HG03432 (cell line): ENCODE results near the gene MYO10.
"Not testable (repeated sequence)": the region's sequence is repeated elsewhere in the genome, so short reads cannot be mapped to it uniquely, and the experiment has no call there.

Experiments used
- ATAC-seq: cut with Tn5 transposase; IDR thresholded peaks from one replicate; pipeline ENCODE4 v1.9.1; 2021; ENCODE audit warnings: mild to moderate bottlenecking, moderate library complexity; ENCODE audit not compliant: unreplicated experiment

The MYO10 gene

DNA sequence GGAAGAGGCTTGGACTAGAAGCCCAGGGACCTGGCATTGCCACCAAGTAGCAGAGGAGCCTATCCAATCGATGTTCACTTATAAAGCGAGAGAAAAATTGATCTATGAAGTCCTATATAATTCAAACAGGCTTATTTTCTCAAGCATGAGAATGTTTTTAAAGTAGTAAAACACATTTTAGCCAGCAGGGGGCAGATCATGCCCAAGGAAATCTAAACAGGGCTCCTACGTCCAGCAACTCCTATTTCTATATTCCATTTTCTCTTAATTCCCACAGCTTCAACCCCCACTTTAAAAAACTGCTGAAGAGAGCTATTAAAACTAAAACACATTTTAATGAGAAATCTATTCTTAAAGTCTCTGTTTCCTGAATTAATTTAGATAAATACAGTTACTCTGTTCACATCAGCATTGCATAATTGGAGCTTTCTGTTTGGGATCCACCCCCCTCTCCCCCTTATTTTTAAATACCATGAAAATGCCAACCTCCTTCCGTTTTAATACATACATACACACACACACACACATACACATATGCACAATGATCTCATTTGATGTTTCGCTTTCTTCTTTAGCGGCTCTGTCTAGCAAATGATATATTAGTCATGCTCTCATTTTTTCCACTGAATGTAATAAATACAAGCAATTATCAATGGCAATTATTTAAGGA, 144.9 kb downstream of the MYO10 start:
- ATAC-seq = peak; percentile 60

DNA sequence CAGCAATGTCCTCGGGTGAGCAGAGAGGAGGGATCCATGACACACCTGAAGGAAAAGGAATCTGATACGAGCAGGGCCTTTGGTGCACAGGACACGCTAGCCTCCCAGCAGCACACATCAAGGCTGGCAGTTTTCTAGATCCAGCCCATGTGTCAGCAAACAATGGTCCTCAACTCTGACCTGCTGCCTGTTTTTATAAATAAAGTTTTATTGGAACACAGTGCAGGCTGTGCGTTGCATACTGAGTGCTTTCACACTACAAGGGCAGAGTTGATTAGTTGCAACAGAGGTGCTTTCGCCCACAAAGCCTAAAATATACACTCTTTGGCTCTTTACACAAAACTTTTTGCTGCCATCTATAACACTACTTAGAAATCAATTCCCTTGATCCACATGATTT, 147.1 kb downstream of the MYO10 start:
- ATAC-seq = no peak

DNA sequence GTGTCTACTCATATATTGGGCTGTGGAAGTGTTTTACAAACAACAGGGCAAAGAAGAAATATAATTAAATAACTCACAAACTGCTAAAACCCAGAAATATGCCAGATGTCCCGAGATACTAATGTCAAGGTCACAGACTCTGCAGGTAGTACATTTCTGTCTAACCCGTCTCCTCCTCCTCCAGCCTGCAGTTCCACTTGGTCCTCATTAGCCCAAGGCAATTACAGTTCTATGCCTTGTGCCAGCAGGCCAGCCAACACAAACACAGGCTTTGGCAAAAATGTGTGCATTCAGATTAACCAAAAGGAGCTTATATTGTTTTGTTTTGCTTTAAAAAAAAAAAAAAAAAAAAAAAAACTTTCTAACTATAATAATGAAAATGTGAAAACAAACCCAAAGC, 148.8 kb downstream of the MYO10 start:
- no peak for ATAC-seq

DNA sequence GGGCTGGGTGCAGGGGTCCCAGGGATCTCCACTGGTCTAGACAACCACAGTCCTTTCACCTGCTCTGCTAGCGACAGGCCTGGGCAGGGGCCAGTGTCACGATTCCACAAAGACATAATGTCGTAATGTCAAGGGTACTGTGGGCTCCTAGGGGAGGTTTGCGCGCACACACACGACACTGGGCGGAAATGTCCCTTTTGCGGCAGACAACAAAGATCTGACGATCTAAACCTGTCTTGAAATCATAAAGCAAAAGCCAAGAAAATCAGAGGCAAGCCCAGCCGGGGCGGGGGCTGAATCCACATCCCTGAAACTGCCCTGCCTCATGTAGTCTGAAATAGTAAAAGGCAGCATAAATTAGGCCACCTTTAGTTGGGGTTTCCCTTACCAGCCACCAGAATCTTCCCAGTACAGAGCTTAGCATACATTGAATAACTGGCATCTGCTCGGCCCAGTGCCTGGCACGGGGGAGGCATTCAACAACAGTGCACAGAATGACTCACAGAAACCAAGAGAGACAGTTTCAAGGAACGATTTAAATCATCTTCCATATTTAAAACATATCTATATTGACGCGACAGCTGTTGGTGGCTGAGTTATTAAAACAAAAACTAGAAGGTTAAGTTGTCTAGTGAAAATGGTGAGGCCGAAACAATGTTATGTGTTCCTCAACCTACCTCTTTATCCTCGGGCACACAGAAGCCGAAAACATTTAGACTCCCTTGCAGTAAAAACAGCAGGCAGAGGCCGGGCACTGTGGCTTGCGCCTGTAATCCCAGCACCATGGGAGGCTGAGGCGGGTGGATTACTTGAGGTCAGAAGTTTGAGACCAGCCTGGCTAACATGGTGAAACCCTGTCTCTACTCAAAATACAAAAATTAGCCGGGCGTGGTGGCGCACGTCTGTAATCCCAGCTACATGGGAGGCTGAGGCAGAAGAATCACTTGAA, 151.0 kb downstream of the MYO10 start:
- peak; percentile 97 for ATAC-seq

DNA sequence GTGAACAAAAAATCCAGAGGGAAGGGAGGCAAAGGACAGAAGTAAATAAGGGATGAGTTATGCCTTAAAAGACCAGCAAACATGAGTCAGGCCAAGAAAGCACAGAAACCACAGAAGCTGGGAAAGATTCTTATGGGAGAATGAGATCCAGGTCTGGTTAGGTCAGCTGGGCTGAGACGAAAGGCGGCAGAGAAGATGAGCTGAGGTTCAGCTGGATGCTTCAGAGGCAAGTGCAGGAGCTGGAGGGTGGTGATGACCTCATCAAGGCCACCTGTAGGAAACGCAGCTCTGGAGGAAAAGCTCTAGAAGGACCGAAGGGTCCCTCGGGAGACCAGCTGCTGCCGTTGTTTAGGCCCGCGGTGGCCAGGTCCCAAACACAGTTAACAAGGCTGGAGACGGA, 152.0 kb downstream of the MYO10 start:
- no peak for ATAC-seq

DNA sequence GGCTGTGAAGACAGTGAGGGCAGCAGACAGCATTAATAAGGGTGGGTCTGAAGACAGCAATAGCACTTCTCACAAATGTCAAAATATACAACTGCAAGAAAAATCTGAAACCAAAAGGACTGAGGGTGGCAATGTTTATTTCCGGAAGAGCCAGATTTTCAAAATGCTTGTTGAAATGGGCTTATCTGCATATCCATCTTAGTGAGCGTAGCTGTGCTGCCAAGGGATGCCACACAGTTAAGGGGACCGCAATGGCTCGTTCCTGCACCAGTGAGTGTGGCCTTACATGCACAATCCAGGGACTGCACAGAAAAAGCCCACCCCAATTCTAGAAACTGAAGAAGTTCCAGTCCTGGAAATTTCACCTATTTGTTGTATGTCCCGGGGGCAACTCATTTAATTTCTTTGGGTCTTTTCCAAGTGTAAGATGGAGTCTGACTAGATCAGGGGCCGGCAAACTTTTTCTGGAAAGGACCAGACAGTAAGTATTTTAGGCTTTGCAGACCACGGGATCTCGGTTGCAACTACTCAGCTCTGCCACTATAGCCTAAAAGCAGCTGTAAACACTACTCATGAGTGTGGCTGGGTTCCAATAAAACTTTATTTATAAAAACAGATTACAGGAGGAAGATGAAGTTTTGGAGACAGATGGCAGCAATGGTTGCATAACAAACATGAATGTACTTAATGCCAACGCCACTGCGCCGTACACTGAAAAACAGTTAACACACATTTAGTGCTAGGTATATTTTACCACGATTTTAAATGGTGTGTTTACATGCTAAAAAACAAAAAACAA, 154.1 kb downstream of the MYO10 start:
- ATAC-seq = no peak

DNA sequence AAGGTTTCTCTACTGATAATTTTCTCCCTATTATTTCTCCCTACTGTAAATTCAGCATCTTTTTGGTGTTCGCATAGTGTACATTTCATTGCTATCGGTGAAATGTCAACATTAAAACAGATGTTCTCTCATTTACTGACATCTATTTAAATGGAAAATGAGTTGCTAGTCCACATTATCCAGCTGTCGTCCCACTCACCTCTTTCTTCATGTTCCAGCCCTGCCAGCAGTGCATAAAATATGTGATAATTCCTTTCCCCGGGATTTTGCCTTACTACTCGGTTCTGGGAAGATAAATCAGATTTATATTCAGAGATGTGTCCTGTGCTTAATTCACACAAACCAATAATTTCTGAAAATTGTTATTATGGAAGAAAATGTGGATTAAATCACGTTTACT, 155.8 kb downstream of the MYO10 start:
- ATAC-seq = no peak

DNA sequence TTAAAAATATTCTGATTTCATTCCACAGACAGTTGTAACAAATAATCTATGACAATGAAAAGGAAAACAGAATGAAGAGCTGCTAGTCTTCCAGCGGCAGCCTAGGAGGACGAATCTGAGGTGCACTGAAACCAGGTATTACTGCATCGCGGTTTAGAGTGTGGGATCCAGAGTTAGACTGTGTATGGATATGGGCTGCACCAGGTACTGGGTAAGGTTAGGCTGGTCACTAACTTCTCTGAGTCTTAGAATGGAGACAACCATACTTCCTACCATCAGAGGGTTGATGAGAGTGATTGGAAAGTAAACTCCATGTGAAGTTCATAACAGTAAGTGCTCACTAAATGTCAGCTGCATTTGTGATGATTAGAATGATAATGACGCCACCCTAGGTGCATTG, 158.7 kb downstream of the MYO10 start:
- ATAC-seq = no peak

DNA sequence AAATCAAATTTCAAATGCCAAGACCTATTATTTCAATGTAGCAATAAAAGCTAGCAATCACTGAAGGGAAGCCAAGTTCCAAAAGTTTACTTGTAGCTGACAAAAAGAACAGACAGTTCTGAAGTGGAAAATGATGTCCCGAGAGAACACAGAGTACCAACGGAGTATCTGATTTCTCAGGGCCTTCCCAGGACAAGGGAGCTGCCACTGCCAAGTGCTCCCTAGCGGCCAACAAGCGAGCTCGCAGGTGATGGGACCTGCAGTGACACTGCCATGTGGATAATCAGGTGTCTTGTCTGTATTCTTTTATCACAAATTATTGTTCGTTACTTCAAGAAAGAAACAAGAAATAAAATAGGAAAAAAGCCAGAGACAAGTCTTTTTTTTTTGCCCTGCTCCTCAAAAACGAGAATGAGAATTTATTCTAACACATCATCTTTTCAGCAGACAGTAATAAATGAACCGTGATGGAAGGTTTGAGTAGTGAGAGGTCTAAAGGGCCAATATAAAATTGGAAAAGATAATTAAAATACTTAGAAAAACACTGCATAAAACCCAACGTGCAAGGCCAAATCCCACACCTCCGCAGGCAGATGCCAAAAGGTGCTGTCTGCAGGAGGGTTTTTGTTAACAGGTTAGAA, 159.4 kb downstream of the MYO10 start:
- no peak for ATAC-seq

DNA sequence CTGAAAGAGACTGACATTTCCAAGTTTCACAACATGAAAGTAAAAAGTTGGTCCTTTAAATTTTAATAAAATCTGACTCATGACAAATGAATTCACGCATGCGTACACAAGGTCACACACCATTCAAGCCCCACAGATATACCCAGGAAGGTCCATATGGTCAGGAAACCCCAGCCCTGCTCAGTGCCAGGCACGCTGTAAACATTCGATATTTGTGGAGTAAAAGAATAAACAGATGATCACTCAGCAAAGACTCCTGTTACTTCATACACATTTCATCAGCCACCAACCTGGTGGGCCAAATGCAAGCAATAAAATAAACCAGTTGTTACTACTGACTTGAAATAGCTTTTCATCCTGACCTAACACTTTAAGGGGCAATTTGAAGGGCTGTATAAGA, 161.3 kb downstream of the MYO10 start:
- no peak for ATAC-seq

DNA sequence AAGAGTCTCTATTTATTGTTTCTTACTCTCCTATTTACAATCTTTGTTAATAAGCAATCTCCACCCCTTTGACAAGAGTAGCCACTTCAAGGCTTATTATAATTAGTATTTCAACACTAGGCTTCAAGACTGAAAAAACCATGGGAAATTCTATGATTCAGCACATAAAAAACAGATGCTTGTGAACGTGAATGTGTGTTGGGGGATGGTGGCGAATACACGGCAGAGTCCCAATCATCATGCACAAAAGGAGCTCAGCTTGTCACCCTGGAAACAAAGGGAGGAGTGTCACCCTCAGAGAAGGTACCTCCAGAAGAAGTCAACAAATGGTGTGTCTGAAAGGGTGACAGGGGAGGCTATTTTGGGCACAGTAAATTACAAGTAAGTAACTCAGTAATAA, 162.1 kb downstream of the MYO10 start:
- no peak for ATAC-seq

DNA sequence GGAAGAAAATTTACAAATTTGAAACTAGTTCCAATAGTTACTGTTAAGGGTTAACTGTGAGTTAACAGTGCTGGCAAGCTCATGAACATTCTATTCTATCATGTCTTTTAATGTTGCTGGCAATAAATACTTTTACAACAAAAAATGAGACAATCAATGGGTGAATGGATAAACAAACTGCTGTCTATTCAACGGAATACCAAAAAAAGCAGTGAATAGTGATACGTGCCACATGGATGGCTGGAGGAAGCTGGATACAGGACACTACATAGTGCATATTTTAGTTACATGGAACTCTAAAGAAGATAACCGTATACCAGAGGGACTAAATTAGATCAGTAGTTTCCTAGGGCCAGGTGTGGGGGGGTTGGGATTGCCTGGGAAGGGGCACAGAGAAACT, 163.5 kb downstream of the MYO10 start:
- ATAC-seq = no peak

DNA sequence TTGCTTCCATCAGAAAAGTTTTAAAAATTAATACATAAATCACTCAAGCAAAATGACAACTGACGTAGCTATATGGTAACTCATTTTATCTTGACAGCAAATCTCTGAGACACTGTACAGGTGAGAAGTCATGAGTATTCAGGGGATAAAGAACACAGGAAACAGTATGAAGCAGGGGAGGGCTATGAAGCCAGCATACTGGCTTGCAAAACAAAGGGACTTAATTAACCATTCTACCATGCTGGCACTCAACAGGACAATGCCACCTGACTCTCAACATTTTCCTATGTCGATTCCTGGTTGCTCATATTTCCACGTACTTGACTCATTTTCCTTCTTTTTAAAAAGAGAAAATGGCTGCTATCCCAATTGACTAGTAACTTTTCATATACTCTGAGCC, 167.9 kb downstream of the MYO10 start:
- ATAC-seq = no peak

DNA sequence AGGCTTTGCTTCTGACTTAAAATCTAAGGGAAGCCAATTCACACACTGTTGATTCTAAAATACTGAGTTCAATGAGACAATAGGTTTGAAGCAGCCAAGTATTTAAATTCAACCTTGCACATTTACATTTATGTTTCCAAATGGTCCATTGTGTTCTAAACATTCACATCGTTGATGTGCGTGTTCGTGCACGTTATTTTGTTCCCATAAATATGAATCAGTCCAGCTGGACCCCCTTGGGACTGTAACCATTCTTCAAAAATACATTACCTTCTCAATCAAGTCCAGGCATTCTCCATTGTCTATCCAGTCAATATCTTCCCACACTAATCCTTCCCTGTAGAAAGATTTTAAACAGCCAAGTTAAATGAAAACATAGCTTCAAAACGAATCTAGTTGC, 172.9 kb downstream of the MYO10 start:
- ATAC-seq = no peak

DNA sequence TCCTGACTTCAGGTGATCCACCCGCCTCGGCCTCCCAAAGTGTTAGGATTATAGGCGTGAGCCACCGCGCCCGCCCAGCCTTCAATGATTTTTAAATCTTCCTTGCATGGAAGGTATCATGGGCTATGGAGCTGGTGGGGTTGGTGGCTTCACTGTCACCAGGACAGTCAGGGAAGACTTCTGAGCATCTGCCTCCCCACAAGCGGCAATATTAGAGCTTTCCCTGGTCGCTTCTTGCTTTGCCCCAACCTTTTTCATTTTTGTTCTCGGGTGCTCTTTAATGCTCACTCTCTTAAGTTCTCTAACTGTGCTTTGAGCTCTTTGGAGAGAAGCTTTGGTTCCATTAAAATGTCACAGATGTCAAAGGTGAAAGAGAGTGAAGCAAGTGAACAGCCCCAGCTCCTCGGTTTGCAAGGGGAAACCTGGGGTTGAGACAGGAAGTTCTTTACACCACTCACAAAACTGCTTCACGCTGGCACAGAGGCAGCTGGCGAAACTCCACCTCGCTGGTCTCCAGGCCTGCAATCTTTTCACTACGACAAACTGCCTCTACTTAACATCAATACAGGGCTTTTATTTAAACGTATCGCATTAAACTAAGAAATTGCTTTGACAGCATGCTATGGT, 176.8 kb downstream of the MYO10 start:
- ATAC-seq = peak; percentile 89

DNA sequence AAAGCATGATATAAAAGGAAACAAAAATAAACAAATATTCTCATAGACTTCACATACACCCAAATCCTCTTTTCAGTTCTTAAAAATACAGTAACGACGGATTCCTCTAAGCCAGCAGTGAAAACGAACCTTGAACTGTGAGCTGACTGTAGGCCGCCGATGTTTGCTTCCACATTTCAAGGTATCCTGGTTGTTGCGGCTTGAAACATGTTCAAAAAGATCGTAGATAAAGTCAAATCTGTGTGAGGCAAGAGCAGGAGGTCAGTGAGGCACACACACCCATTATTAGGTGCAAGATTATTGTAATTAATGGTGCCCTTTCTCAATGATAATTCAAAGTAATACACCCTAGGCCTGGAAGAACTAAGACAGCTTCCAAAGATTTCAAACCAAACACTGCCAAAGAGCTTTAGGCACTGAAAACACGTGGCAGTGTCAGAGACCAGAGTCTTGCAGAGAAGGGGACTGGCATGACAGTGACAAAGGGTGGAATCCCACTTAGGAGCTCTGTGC, 178.0 kb downstream of the MYO10 start:
- ATAC-seq = no peak

DNA sequence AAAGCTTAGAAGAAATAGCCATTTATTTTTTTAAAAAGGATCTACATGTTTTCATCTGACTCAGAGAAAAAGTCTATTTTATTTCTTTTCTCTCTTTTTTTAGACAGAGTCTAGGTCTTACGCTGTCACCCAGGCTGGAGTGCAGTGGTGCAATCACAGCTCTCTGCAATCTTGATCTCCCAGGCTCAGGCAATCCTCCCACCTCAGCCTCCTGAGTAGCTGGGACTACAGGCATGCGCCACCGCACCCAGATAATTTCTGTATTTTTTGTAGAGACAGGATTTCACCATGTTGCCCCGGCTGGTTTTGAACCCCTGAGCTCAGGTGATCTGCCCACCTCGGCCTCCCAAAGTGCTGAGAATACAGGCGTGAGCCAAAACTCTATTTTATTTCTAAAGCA, 178.5 kb downstream of the MYO10 start:
- not testable (repeated sequence) for ATAC-seq

DNA sequence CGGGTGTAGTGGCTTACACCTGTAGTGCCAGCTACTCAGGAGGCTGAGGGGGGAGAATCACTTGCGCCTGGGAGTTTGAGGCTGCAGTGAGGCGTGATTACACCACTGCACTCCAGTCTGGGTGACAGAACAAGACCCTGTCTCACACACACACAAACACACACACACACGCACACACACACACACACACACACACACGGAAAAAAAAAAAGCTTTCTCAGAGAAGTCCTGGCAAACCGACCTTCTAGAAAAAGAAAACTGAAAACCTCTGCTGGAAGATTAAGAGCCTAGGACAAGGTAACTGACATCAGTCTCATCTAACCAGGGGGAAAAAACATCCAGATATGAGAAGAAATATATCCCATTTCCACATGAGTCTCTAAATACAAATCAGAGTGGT, 178.9 kb downstream of the MYO10 start:
- no peak for ATAC-seq

DNA sequence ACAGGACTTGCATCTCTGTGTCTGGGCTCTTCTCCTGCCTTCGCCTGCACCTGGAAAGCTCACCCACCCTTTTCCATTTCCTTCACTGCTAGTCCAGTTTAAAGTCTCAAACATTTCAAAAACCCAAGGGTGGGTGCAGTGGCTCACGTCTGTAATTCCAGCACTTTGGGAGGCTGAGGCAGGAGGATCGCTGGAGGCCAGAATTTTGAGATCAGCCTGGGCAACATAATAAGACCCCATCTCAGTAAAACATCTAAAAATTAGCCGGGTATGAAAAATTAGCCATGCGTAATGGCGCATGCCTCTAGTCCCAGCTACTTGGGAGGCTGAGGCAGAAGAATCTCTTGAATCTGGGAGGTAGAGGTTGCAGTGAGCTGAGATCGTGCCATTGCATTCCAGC, 179.4 kb downstream of the MYO10 start:
- no peak for ATAC-seq

DNA sequence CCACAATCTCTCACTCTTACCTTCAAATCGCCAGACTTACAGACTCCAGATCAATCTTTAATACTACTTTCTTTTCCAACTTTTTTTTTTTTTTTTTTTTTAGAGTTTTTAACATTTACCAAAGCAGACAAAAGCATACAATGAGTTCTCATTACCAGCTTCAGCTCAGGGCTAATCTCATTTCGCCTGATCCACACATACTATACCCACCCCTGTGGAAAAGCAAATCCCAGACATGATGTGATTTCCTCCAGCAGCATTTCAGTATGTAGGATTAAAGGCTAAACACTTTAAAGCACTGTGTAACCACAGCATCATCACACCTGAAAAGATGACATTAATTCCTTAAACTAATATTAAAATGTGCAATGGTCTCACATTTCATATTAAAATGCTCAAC, 180.4 kb downstream of the MYO10 start:
- no peak for ATAC-seq
